T-helper 1 cell treated with Interleukin-12 subunit alpha and Interleukin-12 subunit beta and Interleukin-4 antibody, amounts not matched to agents 30 μg/mL and 1 μg/mL, for 36 hours (primary cell): ENCODE measurements around the gene DEGS2.
A peak's percentile ranks its signal among the peaks of the same experiment; 100 is the strongest.

Source experiments
- H3K27ac Mint-ChIP-seq: one replicate; pipeline ENCODE4 v1.8.0; 2021; ENCODE audit warnings: mild to moderate bottlenecking, mixed read lengths
- H3K27me3 Mint-ChIP-seq: one replicate; pipeline ENCODE4 v1.8.0; 2021; ENCODE audit warnings: low read depth, mixed read lengths
- H3K36me3 Mint-ChIP-seq: one replicate; pipeline ENCODE4 v1.8.0; 2021; ENCODE audit warnings: low read depth, mixed read lengths
- H3K4me1 Mint-ChIP-seq: one replicate; pipeline ENCODE4 v1.8.0; 2021; ENCODE audit warnings: low read depth, mixed read lengths
- H3K4me3 Mint-ChIP-seq: one replicate; pipeline ENCODE4 v1.8.0; 2021; ENCODE audit warnings: mild to moderate bottlenecking, moderate library complexity, mixed read lengths
- H3K9me3 Mint-ChIP-seq: one replicate; pipeline ENCODE4 v1.8.0; 2021; ENCODE audit warnings: mixed read lengths

DEGS2 gene

GRCh38 chr14:100137173-100137572 is 22.3 kb downstream of the DEGS2 start:
- H3K27ac Mint-ChIP-seq, result no peak overlapping the region

GRCh38 chr14:100135784-100136183 is 23.7 kb downstream of the DEGS2 start:
- Mint-ChIP-seq H3K27me3 (no peaks in the 10 kb centered on the region), H3K36me3 (peaks cover 66% of the 10 kb centered on the region), H3K27ac (no peak overlapping the region), H3K4me3 (no peak overlapping the region), H3K9me3 (no peaks in the 10 kb centered on the region), H3K4me1 (peaks cover 10% of the 10 kb centered on the region)

More at GRCh38 chr14:100137173-100137572, 22.3 kb downstream of the DEGS2 start:
- Mint-ChIP-seq H3K9me3 (no peaks in the 10 kb centered on the region), H3K27me3 (no peaks in the 10 kb centered on the region), H3K4me3 (no peak overlapping the region), H3K4me1 (peaks cover 8% of the 10 kb centered on the region), H3K36me3 (peaks cover 65% of the 10 kb centered on the region)

GRCh38 chr14:100135073-100135472 is 24.4 kb downstream of the DEGS2 start:
- Mint-ChIP-seq H3K27ac (no peak overlapping the region), H3K4me1 (peaks cover 10% of the 10 kb centered on the region), H3K9me3 (no peaks in the 10 kb centered on the region), H3K4me3 (no peak overlapping the region), H3K36me3 (peaks cover 70% of the 10 kb centered on the region), H3K27me3 (no peaks in the 10 kb centered on the region)

GRCh38 chr14:100134586-100134985 is 24.9 kb downstream of the DEGS2 start:
- no peaks in the 10 kb centered on the region for H3K9me3 Mint-ChIP-seq
- no peak overlapping the region for H3K4me3 Mint-ChIP-seq
- H3K4me1 Mint-ChIP-seq, result peaks cover 9% of the 10 kb centered on the region
- no peaks in the 10 kb centered on the region for H3K27me3 Mint-ChIP-seq
- peaks cover 70% of the 10 kb centered on the region for H3K36me3 Mint-ChIP-seq
- H3K27ac Mint-ChIP-seq, result no peak overlapping the region

GRCh38 chr14:100132903-100133510 is 26.4 kb downstream of the DEGS2 start:
- Mint-ChIP-seq H3K4me3 (no peak overlapping the region), H3K9me3 (no peaks in the 10 kb centered on the region), H3K27me3 (no peaks in the 10 kb centered on the region), H3K36me3 (peaks cover 59% of the 10 kb centered on the region), H3K27ac (no peak overlapping the region), H3K4me1 (peaks cover 7% of the 10 kb centered on the region)

- H3K36me3 Mint-ChIP-seq, result peaks cover 63% of the 10 kb centered on the region
- no peak overlapping the region for H3K4me3 Mint-ChIP-seq
- no peaks in the 10 kb centered on the region for H3K27me3 Mint-ChIP-seq
- H3K9me3 Mint-ChIP-seq, result no peaks in the 10 kb centered on the region
- peaks cover 7% of the 10 kb centered on the region for H3K4me1 Mint-ChIP-seq
- no peak overlapping the region for H3K27ac Mint-ChIP-seq
These were observed 27.1 kb downstream of the DEGS2 start for GRCh38 chr14:100132161-100132902.

GRCh38 chr14:100131181-100131580 is 28.3 kb downstream of the DEGS2 start:
- Mint-ChIP-seq H3K9me3 (no peaks in the 10 kb centered on the region), H3K4me3 (no peak overlapping the region), H3K27ac (no peak overlapping the region), H3K27me3 (no peaks in the 10 kb centered on the region), H3K4me1 (peaks cover 2% of the 10 kb centered on the region), H3K36me3 (peaks cover 59% of the 10 kb centered on the region)

- no peak overlapping the region for H3K27ac Mint-ChIP-seq
- no peaks in the 10 kb centered on the region for H3K9me3 Mint-ChIP-seq
- peaks cover 2% of the 10 kb centered on the region for H3K4me1 Mint-ChIP-seq
- no peak overlapping the region for H3K4me3 Mint-ChIP-seq
- no peaks in the 10 kb centered on the region for H3K27me3 Mint-ChIP-seq
- peaks cover 53% of the 10 kb centered on the region for H3K36me3 Mint-ChIP-seq
These were observed 28.9 kb downstream of the DEGS2 start for GRCh38 chr14:100130521-100130920.

GRCh38 chr14:100129161-100129589 is 30.3 kb downstream of the DEGS2 start:
- peaks cover 55% of the 10 kb centered on the region for H3K36me3 Mint-ChIP-seq
- H3K4me1 Mint-ChIP-seq, result peaks cover 2% of the 10 kb centered on the region
- no peak overlapping the region for H3K27ac Mint-ChIP-seq
- H3K4me3 Mint-ChIP-seq, result no peak overlapping the region
- H3K27me3 Mint-ChIP-seq, result no peaks in the 10 kb centered on the region
- H3K9me3 Mint-ChIP-seq, result no peaks in the 10 kb centered on the region

GRCh38 chr14:100128688-100129087 is 30.8 kb downstream of the DEGS2 start:
- peaks cover 2% of the 10 kb centered on the region for H3K4me1 Mint-ChIP-seq
- H3K9me3 Mint-ChIP-seq, result no peaks in the 10 kb centered on the region
- H3K27me3 Mint-ChIP-seq, result no peaks in the 10 kb centered on the region
- H3K4me3 Mint-ChIP-seq, result no peak overlapping the region
- peaks cover 52% of the 10 kb centered on the region for H3K36me3 Mint-ChIP-seq
- H3K27ac Mint-ChIP-seq, result no peak overlapping the region

- no peak overlapping the region for H3K27ac Mint-ChIP-seq
- peaks cover 48% of the 10 kb centered on the region for H3K36me3 Mint-ChIP-seq
These were observed 31.5 kb downstream of the DEGS2 start for GRCh38 chr14:100127853-100128455.

GRCh38 chr14:100126401-100126800 is 33.0 kb downstream of the DEGS2 start:
- Mint-ChIP-seq H3K4me3 (no peak overlapping the region), H3K36me3 (peaks cover 47% of the 10 kb centered on the region), H3K4me1 (peaks cover 4% of the 10 kb centered on the region), H3K9me3 (no peaks in the 10 kb centered on the region), H3K27me3 (no peaks in the 10 kb centered on the region), H3K27ac (no peak overlapping the region)

More at GRCh38 chr14:100127853-100128455, 31.5 kb downstream of the DEGS2 start:
- H3K27me3 Mint-ChIP-seq, result no peaks in the 10 kb centered on the region
- peaks cover 4% of the 10 kb centered on the region for H3K4me1 Mint-ChIP-seq
- H3K4me3 Mint-ChIP-seq, result no peak overlapping the region
- H3K9me3 Mint-ChIP-seq, result no peaks in the 10 kb centered on the region

GRCh38 chr14:100124551-100125088 is 34.8 kb downstream of the DEGS2 start:
- H3K4me1 Mint-ChIP-seq, result peaks cover 5% of the 10 kb centered on the region
- H3K36me3 Mint-ChIP-seq, result peaks cover 42% of the 10 kb centered on the region
- H3K27ac Mint-ChIP-seq, result peak overlapping the region; percentile 31
- H3K27me3 Mint-ChIP-seq, result no peaks in the 10 kb centered on the region
- no peak overlapping the region for H3K4me3 Mint-ChIP-seq
- no peaks in the 10 kb centered on the region for H3K9me3 Mint-ChIP-seq

GRCh38 chr14:100123618-100124017 is 35.8 kb downstream of the DEGS2 start:
- peaks cover 46% of the 10 kb centered on the region for H3K36me3 Mint-ChIP-seq
- H3K27ac Mint-ChIP-seq, result no peak overlapping the region
- peaks cover 5% of the 10 kb centered on the region for H3K4me1 Mint-ChIP-seq

More at GRCh38 chr14:100123618-100124017, 35.8 kb downstream of the DEGS2 start:
- no peak overlapping the region for H3K4me3 Mint-ChIP-seq
- no peaks in the 10 kb centered on the region for H3K9me3 Mint-ChIP-seq
- H3K27me3 Mint-ChIP-seq, result no peaks in the 10 kb centered on the region
